GM18507 (cell line): ENCODE data around the gene EIF5.

Source experiments
- DNase-seq: peaks from one replicate; pipeline ENCODE4 v3.0.0; 2011; ENCODE audit warnings: low read depth; ENCODE audit not compliant: insufficient read length; ENCODE audit errors: extremely low spot score
- FAIRE-seq: peaks from 2 replicates; lab custom pipeline; 2011; peaks lifted over from hg19 to GRCh38; lab: Jason Lieb, UNC

Gene EIF5

GRCh38 chr14:103332143-103332919 lies 1.7 kb upstream of the EIF5 start:
- FAIRE-seq (no peak), DNase-seq (no peak)

GRCh38 chr14:103334644-103335622 lies 896 bp downstream of the EIF5 start:
- DNase-seq (no peak), FAIRE-seq (no peak)

GRCh38 chr14:103336191-103336590 lies 2.2 kb downstream of the EIF5 start:
- DNase-seq (no peak), FAIRE-seq (no peak)

GRCh38 chr14:103337794-103338193 lies 3.8 kb downstream of the EIF5 start:
- DNase-seq (no peak), FAIRE-seq (no peak)

- DNase-seq (no peak), FAIRE-seq (no peak)
Measured at GRCh38 chr14:103339561-103339960, 5.5 kb downstream of the EIF5 start.

- DNase-seq: no peak
- no peak for FAIRE-seq
Measured at GRCh38 chr14:103340480-103341212, 6.6 kb downstream of the EIF5 start.

- FAIRE-seq (no peak), DNase-seq (no peak)
Measured at GRCh38 chr14:103341250-103342129, 7.5 kb downstream of the EIF5 start.

- DNase-seq (no peak), FAIRE-seq (no peak)
Measured at GRCh38 chr14:103343164-103343879, 9.3 kb downstream of the EIF5 start.

- FAIRE-seq (no peak), DNase-seq (no peak)
Measured at GRCh38 chr14:103343905-103344797, 10.1 kb downstream of the EIF5 start.

GRCh38 chr14:103346286-103346685 lies 12.2 kb downstream of the EIF5 start:
- no peak for DNase-seq
- FAIRE-seq: no peak

GRCh38 chr14:103347091-103347815 lies 13.2 kb downstream of the EIF5 start:
- DNase-seq (no peak), FAIRE-seq (no peak)

GRCh38 chr14:103348154-103348553 lies 14.1 kb downstream of the EIF5 start:
- DNase-seq (no peak), FAIRE-seq (no peak)

- FAIRE-seq (no peak), DNase-seq (no peak)
Measured at GRCh38 chr14:103349982-103350381, 15.9 kb downstream of the EIF5 start.

GRCh38 chr14:103353362-103353761 lies 19.3 kb downstream of the EIF5 start:
- FAIRE-seq (no peak), DNase-seq (no peak)

GRCh38 chr14:103354141-103354540 lies 20.1 kb downstream of the EIF5 start:
- FAIRE-seq (no peak), DNase-seq (no peak)

GRCh38 chr14:103356024-103356682 lies 22.1 kb downstream of the EIF5 start:
- FAIRE-seq (no peak), DNase-seq (no peak)
